TTC549 (cell line): ENCODE results near the gene CYP4F11.
"Not testable (repeated sequence)": the region's sequence is repeated elsewhere in the genome, so short reads cannot be mapped to it uniquely, and the experiment has no call there.

Experiments used
- FAIRE-seq: peaks from 2 replicates; lab custom pipeline; 2012; peaks lifted over from hg19 to GRCh38; lab: Jason Lieb, UNC

CYP4F11 gene

GRCh38 chr19:15919243-15919642 is 15.1 kb downstream of the CYP4F11 start:
- no peak for FAIRE-seq

- FAIRE-seq: no peak
Measured at GRCh38 chr19:15915109-15915508, 19.2 kb downstream of the CYP4F11 start.

DNA sequence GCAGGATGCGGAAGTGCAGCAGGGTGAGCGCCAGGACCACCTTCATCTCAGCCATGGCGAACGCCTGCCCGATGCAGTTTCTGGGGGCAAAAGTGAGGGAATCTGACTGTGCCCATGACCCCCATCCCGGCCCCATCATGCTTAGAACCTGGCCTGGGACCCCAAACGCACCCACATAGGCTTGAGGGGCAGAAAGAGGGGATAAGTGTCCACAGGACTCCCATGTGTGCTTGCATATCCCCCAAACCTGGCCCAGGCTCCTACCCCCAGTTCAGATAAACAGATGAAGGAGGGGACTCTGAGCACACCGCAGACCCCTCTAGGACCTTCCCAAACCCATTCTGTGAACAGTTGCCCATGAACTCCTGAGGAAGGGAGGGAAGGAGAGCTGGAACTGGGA is 20.5 kb downstream of the CYP4F11 start:
- FAIRE-seq: no peak

DNA sequence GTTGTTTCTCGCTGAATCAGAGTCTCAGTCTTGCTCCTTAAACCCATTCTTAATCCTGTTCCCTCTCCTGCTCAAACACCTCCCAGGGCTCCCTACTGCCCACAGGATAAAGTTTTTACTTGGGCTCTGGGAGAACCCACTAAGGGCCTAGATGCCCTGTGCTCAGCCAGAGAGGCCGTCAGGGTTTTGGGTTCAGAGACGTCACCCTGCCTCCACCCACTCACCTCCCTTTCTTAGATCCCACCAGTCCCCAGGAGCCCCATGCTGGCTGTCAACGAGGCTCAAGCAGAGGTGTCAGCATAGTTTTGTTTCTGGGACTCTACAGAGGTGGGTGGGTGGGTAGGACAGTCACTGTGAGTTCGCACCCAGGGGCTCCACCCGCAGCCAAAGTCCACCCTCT is 20.9 kb downstream of the CYP4F11 start:
- FAIRE-seq: no peak

DNA sequence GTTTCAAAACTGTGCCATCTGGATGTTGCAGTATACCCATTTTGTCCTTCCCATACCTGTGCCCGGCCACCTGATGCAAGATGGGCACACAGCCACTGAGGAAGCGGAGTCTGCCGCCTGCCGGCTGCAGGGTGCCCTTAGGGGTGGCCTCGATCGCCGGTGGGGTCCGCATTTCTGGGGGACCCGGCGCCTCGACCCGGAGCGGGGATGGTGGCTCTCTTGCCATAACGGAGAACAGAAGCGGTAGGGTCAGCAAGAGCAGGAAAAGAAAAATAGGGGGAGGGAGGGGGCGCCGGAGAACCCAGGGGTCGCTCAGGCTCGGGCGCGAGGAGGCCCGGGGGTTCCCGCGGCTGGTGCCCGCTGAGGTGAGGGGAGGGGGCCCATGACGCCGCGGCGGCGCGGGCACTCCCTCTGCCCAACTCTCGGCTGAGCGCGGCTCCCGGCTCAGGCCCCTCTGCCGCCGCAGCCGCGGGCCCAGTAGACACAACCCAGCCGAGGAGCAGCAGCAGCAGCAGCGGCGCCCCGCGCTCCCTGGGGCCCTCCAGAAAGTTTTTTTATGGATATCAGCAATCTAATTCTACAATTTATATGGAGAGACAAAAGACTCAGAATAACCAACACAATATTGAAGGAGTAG is 22.6 kb downstream of the CYP4F11 start:
- no peak for FAIRE-seq

GRCh38 chr19:15905026-15905425 is 29.3 kb downstream of the CYP4F11 start:
- no peak for FAIRE-seq

DNA sequence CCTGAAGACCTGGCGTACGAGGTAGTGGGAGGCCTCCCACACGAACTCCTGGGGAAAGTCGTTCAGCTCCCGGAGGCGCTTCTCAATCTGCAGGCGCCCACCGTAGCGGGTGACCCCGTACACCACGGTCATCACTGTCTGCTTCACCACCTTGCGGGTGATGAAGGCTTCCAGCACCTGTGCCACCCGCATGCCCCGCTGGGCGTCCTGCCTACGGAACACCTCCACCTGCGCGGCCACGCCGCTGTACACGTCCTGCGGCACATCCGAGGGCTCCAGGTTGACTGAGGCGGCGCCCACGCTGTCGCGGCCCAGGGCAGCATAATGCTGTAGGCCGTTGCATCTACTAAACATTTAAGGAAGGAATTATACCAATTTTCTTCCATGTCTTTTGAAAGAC is 31.4 kb downstream of the CYP4F11 start:
- FAIRE-seq: not testable (repeated sequence)

DNA sequence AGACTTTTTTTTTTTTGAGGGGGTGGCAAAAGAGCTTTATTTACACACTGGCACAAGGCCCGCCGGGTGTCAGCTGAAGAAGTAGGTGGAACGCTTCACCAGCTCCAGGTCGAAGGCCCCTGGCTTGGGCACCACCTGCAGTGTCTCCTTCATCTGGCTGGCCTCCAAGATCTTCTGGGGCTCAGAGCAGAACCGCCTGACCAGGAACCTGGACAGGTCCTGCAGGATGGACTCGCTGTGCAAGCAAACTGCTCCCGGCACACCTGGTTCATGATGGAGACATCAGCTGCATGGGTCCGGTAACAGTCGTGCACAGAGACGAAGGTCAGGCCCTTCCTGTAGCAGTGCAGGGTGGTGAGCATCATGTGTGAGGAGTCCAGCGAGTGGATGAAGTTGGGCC is 32.1 kb downstream of the CYP4F11 start:
- no peak for FAIRE-seq

DNA sequence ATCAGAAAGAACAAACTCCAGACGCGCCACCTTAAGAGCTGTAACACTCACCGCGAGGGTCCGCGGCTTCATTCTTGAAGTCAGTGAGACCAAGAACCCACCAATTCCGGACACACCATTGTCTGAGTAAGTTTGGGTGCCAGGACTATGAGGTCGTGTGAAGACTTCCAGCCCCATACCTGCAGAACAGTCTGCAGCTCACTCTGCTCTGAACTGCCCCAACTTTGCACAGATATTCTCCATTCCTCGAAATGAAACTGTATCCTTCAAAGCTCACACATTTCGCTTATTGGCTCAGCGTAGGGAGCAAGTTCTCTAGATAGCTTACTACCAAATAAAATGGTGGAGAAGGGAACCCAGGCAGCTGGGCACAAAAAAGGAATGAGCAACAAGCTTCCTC is 33.8 kb downstream of the CYP4F11 start:
- no peak for FAIRE-seq

- FAIRE-seq: not testable (repeated sequence)
Measured at GRCh38 chr19:15900032-15900431, 34.3 kb downstream of the CYP4F11 start.

GRCh38 chr19:15899561-15899960 is 34.8 kb downstream of the CYP4F11 start:
- not testable (repeated sequence) for FAIRE-seq

- FAIRE-seq: no peak
Measured at GRCh38 chr19:15897738-15898276, 36.5 kb downstream of the CYP4F11 start, which contains the start of gene CYP4F2. TSS of gene CYP4F2 (minus strand) at chr19:15898074. CDS start at chr19:15897611, 463 bp downstream.

DNA sequence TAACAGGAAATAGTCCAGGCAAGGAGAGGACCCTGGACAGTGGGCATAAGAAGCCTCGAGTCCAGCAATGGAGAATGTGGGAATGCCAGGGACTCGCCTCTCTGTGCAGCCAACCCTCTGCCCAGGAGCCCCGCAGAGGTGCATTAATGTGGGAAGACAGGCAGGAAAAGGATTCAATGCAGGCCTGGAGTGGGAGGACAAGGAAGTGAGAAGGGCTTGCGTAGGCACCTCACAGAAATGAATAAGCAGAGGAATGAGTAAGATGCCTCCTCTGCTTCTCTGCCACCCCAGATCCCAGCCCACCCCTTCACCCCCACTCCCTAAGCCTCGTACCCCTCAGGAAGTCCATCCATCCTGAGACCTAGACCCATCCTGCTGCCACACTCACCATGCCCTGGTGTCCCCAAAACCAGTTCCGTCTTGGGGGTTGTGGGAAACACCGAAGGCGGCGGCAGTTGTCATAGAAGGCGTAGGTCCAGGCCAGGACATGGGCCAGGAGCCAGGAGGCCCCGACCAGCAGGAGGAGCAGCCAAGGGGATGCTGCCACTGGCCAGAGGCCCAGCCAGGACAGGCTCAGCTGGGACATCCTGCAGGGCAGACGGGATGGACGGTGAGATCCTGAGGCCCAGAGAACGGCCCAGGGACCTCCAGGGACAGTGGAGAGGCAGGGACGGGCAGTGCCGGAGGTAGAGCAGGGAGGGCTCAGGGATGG is 37.1 kb downstream of the CYP4F11 start:
- FAIRE-seq: no peak

DNA sequence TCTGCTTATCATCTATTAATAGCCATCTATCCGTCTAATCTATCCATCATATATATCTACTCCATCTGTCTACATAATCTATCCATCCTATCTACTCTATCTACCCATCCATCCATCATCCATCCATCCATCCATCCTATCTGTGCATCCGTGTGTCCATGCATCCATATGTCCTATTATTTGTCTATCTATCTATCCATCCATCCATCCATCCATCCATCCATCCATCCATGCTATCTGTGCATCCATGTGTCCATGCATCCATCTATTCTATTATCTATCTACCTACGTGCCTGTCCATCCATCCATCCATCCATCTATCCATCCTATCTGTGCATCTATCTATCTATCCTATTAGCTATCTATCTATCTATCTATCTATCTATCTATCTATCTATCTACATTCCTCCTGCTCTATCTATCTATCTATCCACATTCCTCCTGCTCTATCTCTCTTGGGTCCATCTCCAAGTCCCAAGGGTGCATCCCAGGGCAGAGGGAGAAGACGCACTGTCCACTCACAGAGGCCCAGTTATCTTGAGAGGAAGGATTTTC is 38.4 kb downstream of the CYP4F11 start:
- FAIRE-seq: no peak

DNA sequence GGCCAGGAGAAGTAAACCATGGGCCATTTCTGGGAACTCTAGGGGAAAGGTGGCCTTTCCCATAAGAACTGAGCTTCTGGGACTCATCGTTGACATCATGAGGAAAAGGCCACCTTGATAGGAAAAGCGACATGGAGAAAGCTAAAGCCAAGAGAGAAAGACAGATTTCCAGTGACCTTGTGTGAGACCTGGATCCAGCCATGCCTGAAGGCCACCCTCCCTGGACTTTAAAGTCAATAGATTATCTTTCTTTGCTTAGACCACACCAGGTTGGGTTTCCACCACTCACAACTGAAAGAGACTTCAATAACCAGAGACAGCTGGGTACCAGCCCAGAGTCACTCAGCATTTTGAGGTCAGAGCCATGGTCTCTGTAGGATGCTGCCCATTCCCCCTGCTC is 40.0 kb downstream of the CYP4F11 start:
- FAIRE-seq: no peak

DNA sequence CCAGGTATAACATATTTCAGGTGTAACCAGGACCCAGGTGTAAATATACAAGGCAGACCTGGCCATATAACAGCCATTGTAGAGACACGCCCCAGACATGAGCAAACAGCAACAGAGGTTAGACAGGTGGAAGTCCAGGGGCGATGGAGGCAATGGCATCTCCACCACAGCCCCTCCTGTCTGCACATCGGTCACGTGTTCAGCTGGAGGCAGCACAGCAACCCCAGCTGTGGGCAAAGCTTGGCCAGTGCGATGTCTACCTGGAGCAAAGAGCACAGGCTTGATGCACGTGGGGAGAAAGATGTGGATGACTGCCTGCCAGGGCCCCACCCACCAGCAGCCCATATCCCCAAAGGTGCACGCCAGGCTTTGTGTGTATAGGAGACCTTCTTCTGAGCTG is 40.9 kb downstream of the CYP4F11 start:
- no peak for FAIRE-seq

DNA sequence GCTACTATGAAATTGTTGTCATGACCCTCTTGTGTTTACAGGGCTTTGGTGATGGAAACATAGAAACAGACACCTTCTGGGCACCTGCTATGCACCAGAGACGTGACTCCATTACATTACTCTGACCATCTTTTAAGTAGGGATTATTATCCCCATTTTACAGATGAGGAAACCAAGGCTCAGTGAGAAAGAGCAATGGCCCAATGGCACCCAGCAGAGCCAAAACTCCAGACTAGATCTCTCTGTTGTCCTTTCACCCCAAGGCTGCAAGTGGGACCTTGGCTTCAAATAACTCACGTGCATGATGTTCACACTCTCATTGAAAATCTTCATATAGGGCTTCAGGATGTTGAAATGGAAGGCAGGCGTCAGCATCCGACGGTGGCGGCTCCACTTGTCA is 42.3 kb downstream of the CYP4F11 start:
- no peak for FAIRE-seq

- FAIRE-seq: no peak
Measured at GRCh38 chr19:15891434-15891833, 42.9 kb downstream of the CYP4F11 start.

DNA sequence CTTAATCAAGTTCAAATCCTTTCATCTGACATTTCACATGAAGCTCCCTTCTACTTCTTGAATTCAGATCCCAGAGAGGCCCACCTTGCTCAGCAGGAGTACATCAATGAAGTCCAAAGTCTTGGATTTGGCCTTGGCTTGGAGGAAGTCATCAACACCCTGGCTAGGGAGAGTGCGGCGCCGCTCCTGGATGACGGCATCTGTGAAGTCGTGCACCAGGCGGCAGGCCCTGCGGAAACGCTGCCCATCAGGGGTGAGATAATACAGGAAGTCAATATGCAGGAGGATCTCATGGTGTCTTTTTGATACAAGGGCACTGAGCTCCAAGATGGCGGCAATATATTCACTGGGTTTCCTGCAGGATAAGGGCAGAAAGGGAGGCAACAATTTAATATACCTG is 45.0 kb downstream of the CYP4F11 start:
- FAIRE-seq: not testable (repeated sequence)

DNA sequence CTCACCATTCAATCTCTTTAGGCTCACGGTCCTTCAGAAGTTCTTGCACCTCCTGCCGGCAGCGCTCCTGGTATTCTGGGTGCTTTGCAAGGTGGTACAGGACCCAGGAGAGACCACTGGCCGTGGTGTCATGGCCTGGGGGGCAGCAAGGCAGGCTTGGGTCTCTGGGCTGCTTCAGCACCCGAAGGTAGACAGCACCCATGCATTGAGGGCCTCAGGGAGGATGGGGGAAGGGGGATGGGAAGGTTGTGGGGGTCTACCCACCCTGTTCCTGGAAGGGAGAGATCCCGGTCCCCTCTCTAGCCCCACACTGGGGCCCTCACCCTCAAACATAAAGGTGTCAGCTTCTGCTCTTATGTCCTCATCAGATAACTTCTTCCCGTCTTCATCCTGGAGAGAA is 48.4 kb downstream of the CYP4F11 start:
- no peak for FAIRE-seq

GRCh38 chr19:15885167-15885566 is 49.2 kb downstream of the CYP4F11 start:
- no peak for FAIRE-seq

DNA sequence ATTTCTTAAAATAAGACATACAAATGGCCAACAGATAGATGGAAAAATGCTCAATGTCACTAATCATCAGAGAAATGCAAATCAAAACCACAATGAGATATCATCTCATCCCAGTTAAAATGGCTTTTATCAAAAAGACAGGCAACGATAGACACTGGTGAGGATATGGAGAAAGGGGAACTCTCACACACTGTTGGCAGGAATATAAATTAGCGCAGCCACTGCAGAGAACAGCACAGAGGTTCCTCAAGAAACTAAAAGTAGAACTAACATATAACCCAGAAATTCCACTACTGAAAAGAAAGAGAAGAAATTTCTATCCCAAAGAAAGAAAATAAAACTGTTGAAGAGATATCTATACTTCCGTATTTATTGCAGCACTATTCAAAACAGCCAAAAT is 51.0 kb downstream of the CYP4F11 start:
- not testable (repeated sequence) for FAIRE-seq

DNA sequence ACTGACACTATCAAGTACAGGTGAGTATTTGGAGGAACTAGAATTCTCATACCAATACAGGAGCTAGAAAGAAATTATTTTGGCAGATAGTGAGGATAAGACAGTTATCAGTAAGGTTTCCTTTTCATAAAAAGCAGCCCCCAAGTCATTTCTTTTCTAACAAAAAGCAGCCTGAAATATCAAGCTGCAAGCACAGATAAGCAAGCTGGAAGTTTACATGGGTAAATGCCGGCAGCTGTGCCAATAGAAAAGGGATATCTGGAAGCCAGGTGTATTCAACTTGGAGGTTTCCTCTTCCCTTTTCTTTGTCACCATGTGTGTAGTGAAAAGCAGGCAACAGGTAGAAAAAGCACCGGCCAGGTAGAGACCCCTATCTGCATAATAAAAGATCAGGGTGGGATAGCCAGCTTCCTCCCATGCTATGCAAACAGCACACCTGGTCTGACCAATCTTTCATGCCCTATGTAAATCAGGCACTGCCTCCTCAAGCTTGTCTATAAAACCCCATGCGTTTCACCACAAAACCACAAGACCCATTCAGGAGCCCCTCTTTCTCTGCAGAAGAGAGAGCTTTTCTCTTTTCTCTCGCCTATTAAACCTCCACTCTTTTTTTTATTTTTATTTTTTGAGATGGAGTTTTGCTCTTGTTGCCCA is 59.4 kb downstream of the CYP4F11 start:
- FAIRE-seq: no peak
